ENCODE measurements around the gene MAP2. TPM values are rescaled to one million over a fixed set of nuclear protein-coding genes. Genes with fewer than 3 reads are reported as not detected.

Gene MAP2
- total RNA-seq, 1 donor: 2.2 TPM

- Histone ChIP-seq H3K36me3 (ENCODE audit: insufficient read depth, low read length) (no peaks in the 10 kb centered on the region), H3K27me3 (ENCODE audit: insufficient read depth, low read length) (peaks cover 2% of the 10 kb centered on the region), H3K79me2 (ENCODE audit: insufficient read depth, low read length) (no peaks in the 10 kb centered on the region), H3K4me1 (ENCODE audit: insufficient read depth, low read length) (no peaks in the 10 kb centered on the region), H3K27ac (ENCODE audit: low read depth, low read length) (no peak overlapping the region), H3K9me3 (ENCODE audit: low read depth, low read length) (no peaks in the 10 kb centered on the region), H2AFZ (ENCODE audit: low read length) (no peak overlapping the region), H4K20me1 (ENCODE audit: insufficient read depth, low read length) (no peaks in the 10 kb centered on the region), H3K4me2 (ENCODE audit: insufficient read depth, low read length) (no peak overlapping the region), H3K4me3 (ENCODE audit: insufficient read depth, low read length) (no peak overlapping the region)
- no peak for DNase-seq (ENCODE audit: insufficient read length, low spot score, missing footprints)
- TF ChIP-seq CTCF (IDR thresholded peaks at IDR 0.05; ENCODE audit: extremely low read depth, low read depth, low read length): no peak
Measured at GRCh38 chr2:209637293-209637692, 213.4 kb downstream of the MAP2 start.

- Histone ChIP-seq H3K4me1 (ENCODE audit: insufficient read depth, low read length) (no peaks in the 10 kb centered on the region), H4K20me1 (ENCODE audit: insufficient read depth, low read length) (no peaks in the 10 kb centered on the region), H3K27me3 (ENCODE audit: insufficient read depth, low read length) (no peaks in the 10 kb centered on the region), H3K4me2 (ENCODE audit: insufficient read depth, low read length) (no peak overlapping the region), H3K4me3 (ENCODE audit: insufficient read depth, low read length) (no peak overlapping the region), H2AFZ (ENCODE audit: low read length) (no peak overlapping the region), H3K36me3 (ENCODE audit: insufficient read depth, low read length) (no peaks in the 10 kb centered on the region), H3K27ac (ENCODE audit: low read depth, low read length) (no peak overlapping the region), H3K79me2 (ENCODE audit: insufficient read depth, low read length) (no peaks in the 10 kb centered on the region), H3K9me3 (ENCODE audit: low read depth, low read length) (no peaks in the 10 kb centered on the region)
- no peak for TF ChIP-seq CTCF (IDR thresholded peaks at IDR 0.05; ENCODE audit: extremely low read depth, low read depth, low read length)
- DNase-seq (ENCODE audit: insufficient read length, low spot score, missing footprints): no peak
Measured at GRCh38 chr2:209638346-209638745, 214.5 kb downstream of the MAP2 start.

DNA sequence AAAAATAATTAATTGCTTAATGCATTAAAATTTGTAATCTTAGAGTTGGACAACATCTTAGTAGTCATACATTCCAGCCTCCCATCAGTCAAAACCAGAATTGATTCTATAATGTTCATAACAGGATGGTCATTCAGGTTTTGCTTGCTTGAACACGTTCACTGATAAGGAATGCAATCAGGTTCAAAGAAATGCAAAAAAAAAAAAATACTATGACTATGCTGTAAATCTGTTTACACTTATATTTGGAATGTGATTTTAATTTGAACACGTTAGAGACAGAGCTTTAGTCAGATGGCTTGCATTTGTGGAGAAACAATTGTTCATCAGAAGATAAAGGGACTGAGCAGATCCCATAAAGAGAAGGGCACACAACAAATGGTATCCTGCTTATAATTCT is 216.5 kb downstream of the MAP2 start:
- peak; percentile 43 for DNase-seq (ENCODE audit: insufficient read length, low spot score, missing footprints)
- Histone ChIP-seq H3K36me3 (ENCODE audit: insufficient read depth, low read length) (no peaks in the 10 kb centered on the region), H3K9me3 (ENCODE audit: low read depth, low read length) (no peaks in the 10 kb centered on the region), H3K27me3 (ENCODE audit: insufficient read depth, low read length) (no peaks in the 10 kb centered on the region), H4K20me1 (ENCODE audit: insufficient read depth, low read length) (no peaks in the 10 kb centered on the region), H3K4me3 (ENCODE audit: insufficient read depth, low read length) (no peak overlapping the region), H3K27ac (ENCODE audit: low read depth, low read length) (no peak overlapping the region), H3K4me2 (ENCODE audit: insufficient read depth, low read length) (no peak overlapping the region), H3K4me1 (ENCODE audit: insufficient read depth, low read length) (no peaks in the 10 kb centered on the region), H2AFZ (ENCODE audit: low read length) (no peak overlapping the region), H3K79me2 (ENCODE audit: insufficient read depth, low read length) (no peaks in the 10 kb centered on the region)
- TF ChIP-seq CTCF (IDR thresholded peaks at IDR 0.05; ENCODE audit: extremely low read depth, low read depth, low read length): no peak

GRCh38 chr2:209642146-209642820 is 218.4 kb downstream of the MAP2 start:
- no peak for TF ChIP-seq CTCF (IDR thresholded peaks at IDR 0.05; ENCODE audit: extremely low read depth, low read depth, low read length)
- H3K4me2 ChIP-seq (ENCODE audit: insufficient read depth, low read length): no peak overlapping the region
- H3K4me1 ChIP-seq (ENCODE audit: insufficient read depth, low read length): no peaks in the 10 kb centered on the region
- H3K4me3 ChIP-seq (ENCODE audit: insufficient read depth, low read length): no peak overlapping the region
- H3K36me3 ChIP-seq (ENCODE audit: insufficient read depth, low read length): no peaks in the 10 kb centered on the region
- no peaks in the 10 kb centered on the region for H3K27me3 ChIP-seq (ENCODE audit: insufficient read depth, low read length)
- H2AFZ ChIP-seq (ENCODE audit: low read length): no peak overlapping the region
- no peak for DNase-seq (ENCODE audit: insufficient read length, low spot score, missing footprints)
- H3K79me2 ChIP-seq (ENCODE audit: insufficient read depth, low read length): no peaks in the 10 kb centered on the region
- no peaks in the 10 kb centered on the region for H3K9me3 ChIP-seq (ENCODE audit: low read depth, low read length)
- no peaks in the 10 kb centered on the region for H4K20me1 ChIP-seq (ENCODE audit: insufficient read depth, low read length)
- no peak overlapping the region for H3K27ac ChIP-seq (ENCODE audit: low read depth, low read length)
